A549 (cell line): Measurements from ENCODE around the gene PCDHGC4. TPM values are rescaled to one million over a fixed set of nuclear protein-coding genes. Genes with fewer than 3 reads are reported as not detected.

Experiments used
- ATAC-seq, 2 experiments: fragments of 200-7000 bp in 1 of 2; fragments of >200 bp in 1 of 2; cut with Nextera tagmentation in 1 of 2; cut with Tn5 transposase in 1 of 2; 3 replicates each; pipeline versions ENCODE4 v1.8.0 to v1.9.1; 2018 to 2020; ENCODE audit warnings: mild to moderate bottlenecking in 1 of 2, moderate library complexity in 1 of 2
- CTCF ChIA-PET: fragments of 300-600 bp; sonication (Branson Sonifier 250); formaldehyde crosslinking; extraction: SDS; loops from one replicate; lab custom pipeline; 2021; ENCODE audit warnings: antibody characterized with exemption, inconsistent platforms; lab: Yijun Ruan, JAX
- POLR2A ChIA-PET: fragments of 350-600 bp; formaldehyde crosslinking; extraction: SDS; loops from one replicate; lab custom pipeline; 2021; ENCODE audit warnings: antibody characterized with exemption, inconsistent platforms; lab: Yijun Ruan, JAX
- DNase-seq, 2 experiments: peaks; one replicate each; pipeline versions ENCODE4 v3.0.0 to v3.0.0-alpha.2; 2011 to 2016; ENCODE audit warnings: low read depth in 1 of 2, low spot score in 1 of 2
- FAIRE-seq: peaks from 2 replicates; lab custom pipeline; 2011; peaks lifted over from hg19 to GRCh38; lab: Jason Lieb, UNC
- H3K27ac ChIP-seq, 2 experiments: fragments of >200 bp; sonication (Bioruptor Twin); formaldehyde crosslinking; 3 replicates each; pipeline ENCODE4 v1.5.1; 2016 to 2017
- H3K4me1 ChIP-seq: fragments of >200 bp; sonication (Bioruptor Twin); formaldehyde crosslinking; 3 replicates; pipeline ENCODE4 v1.6.1; 2016
- H3K4me2 ChIP-seq: fragments of >200 bp; sonication (Bioruptor Twin); formaldehyde crosslinking; 3 replicates; pipeline ENCODE4 v1.6.1; 2016
- H3K4me3 ChIP-seq: fragments of >200 bp; sonication (Bioruptor Twin); formaldehyde crosslinking; 3 replicates; pipeline ENCODE4 v1.5.1; 2016
- H3K9me3 ChIP-seq: fragments of >200 bp; sonication (Bioruptor Twin); formaldehyde crosslinking; 3 replicates; pipeline ENCODE4 v1.6.1; 2016
- BHLHE40 ChIP-seq: IDR thresholded peaks from 2 replicates; pipeline ENCODE4 v1.6.1; 2012; ENCODE audit warnings: low read depth, low read length, inconsistent platforms
- EHF ChIP-seq: fragments of 250-450 bp; sonication (Bioruptor Pico); IDR thresholded peaks from 2 replicates; pipeline ENCODE4 v1.5.0; 2020; ENCODE audit warnings: mild to moderate bottlenecking
- HEYL ChIP-seq: fragments of 250-450 bp; sonication (Bioruptor Pico); IDR thresholded peaks from 2 replicates; pipeline ENCODE4 v1.8.0; 2021; ENCODE audit warnings: mild to moderate bottlenecking, moderate library complexity
- KDM1A ChIP-seq: fragments of 200-600 bp; sonication (generic); IDR thresholded peaks from 2 replicates; pipeline ENCODE4 v1.6.1; 2016; ENCODE audit warnings: low read depth, mild to moderate bottlenecking
- MYC ChIP-seq: IDR thresholded peaks from 2 replicates; pipeline ENCODE4 v1.6.1; 2012; ENCODE audit warnings: mild to moderate bottlenecking, inconsistent platforms, low read length, improper control_type of control experiment, borderline replicate concordance
- NPAS2 ChIP-seq: fragments of 250-450 bp; sonication (Bioruptor Pico); IDR thresholded peaks from 2 replicates; pipeline ENCODE4 v1.8.0; 2022; ENCODE audit warnings: mild to moderate bottlenecking, moderate library complexity, borderline replicate concordance
- RAD21 ChIP-seq, 2 experiments: fragments of >200 bp in 1 of 2; sonication (Bioruptor Twin) in 1 of 2; formaldehyde crosslinking in 1 of 2; IDR thresholded peaks in 1 of 2; conservative IDR thresholded peaks in 1 of 2; 2 replicates in 1 of 2; 3 replicates in 1 of 2; pipeline ENCODE4 v1.6.1; 2012 to 2018; ENCODE audit warnings: inconsistent platforms in 1 of 2
- RCOR1 ChIP-seq: fragments of 150-350 bp; IDR thresholded peaks from 2 replicates; pipeline ENCODE4 v1.6.1; 2014; ENCODE audit warnings: antibody characterized with exemption, low read length, low read depth
- RFX5 ChIP-seq: fragments of 450-650 bp; IDR thresholded peaks from 2 replicates; pipeline ENCODE4 v1.7.1; 2014; ENCODE audit warnings: antibody characterized with exemption, mild to moderate bottlenecking, moderate library complexity
- SMC3 ChIP-seq: fragments of >200 bp; sonication (Bioruptor Twin); formaldehyde crosslinking; IDR thresholded peaks from 3 replicates; pipeline ENCODE4 v1.6.1; 2018; ENCODE audit warnings: inconsistent platforms
- ZFP36 ChIP-seq: fragments of 450-650 bp; IDR thresholded peaks from 2 replicates; pipeline ENCODE4 v1.6.1; 2014; ENCODE audit warnings: borderline replicate concordance; ENCODE audit not compliant: partially characterized antibody
- ZSCAN20 ChIP-seq: fragments of 250-450 bp; sonication (Bioruptor Pico); IDR thresholded peaks from 2 replicates; pipeline ENCODE4 v1.8.0; 2022; ENCODE audit warnings: mild to moderate bottlenecking, moderate library complexity
- whole genome bisulfite sequencing: methylation state at CpG from one replicate; pipeline ENCODE4 v1.1.6; 2017; ENCODE audit errors: missing lambda C conversion rate; 5-methylcytosine and 5-hydroxymethylcytosine counted together
- polyA plus RNA-seq, 4 experiments: library from polyadenylated mRNA; depleted of rRNA in 3 of 4; stranded (reverse); fragments of >200 nt; fragmentation: RNase III in 1 of 4; extraction: RNeasy Plus Mini Kit Qiagen cat#74134 plus additional on column Dnase treatment in 1 of 4; gene quantifications; 2 replicates in 3 of 4; 3 replicates in 1 of 4; pipeline ENCODE4 v1.2.3, GENCODE V29; 2011 to 2017
- TF ChIP-seq, protein P1 (sequence below): fragments of >200 bp; sonication (Bioruptor Twin); formaldehyde crosslinking; IDR thresholded peaks from 2 replicates; pipeline ENCODE4 v1.6.1; 2016
- TF ChIP-seq, protein P2 (sequence below): fragments of 150-350 bp; IDR thresholded peaks from 2 replicates; pipeline ENCODE4 v1.6.1; 2014; ENCODE audit warnings: low read depth, mild to moderate bottlenecking, low read length
- TF ChIP-seq, protein P3 (sequence below): IDR thresholded peaks from 2 replicates; pipeline ENCODE4 v1.6.1; 2012; ENCODE audit warnings: low read depth, borderline replicate concordance
- TF ChIP-seq, protein P4 (sequence below): fragments of 250-450 bp; sonication (Bioruptor Pico); IDR thresholded peaks from 2 replicates; pipeline ENCODE4 v1.5.0; 2021; ENCODE audit warnings: mild to moderate bottlenecking, moderate library complexity, borderline replicate concordance

Gene PCDHGC4
- polyA plus RNA-seq, 2 of the 4 experiments (the other 2 are of a cell fraction): 0.06 TPM; not detected in 1

DNA sequence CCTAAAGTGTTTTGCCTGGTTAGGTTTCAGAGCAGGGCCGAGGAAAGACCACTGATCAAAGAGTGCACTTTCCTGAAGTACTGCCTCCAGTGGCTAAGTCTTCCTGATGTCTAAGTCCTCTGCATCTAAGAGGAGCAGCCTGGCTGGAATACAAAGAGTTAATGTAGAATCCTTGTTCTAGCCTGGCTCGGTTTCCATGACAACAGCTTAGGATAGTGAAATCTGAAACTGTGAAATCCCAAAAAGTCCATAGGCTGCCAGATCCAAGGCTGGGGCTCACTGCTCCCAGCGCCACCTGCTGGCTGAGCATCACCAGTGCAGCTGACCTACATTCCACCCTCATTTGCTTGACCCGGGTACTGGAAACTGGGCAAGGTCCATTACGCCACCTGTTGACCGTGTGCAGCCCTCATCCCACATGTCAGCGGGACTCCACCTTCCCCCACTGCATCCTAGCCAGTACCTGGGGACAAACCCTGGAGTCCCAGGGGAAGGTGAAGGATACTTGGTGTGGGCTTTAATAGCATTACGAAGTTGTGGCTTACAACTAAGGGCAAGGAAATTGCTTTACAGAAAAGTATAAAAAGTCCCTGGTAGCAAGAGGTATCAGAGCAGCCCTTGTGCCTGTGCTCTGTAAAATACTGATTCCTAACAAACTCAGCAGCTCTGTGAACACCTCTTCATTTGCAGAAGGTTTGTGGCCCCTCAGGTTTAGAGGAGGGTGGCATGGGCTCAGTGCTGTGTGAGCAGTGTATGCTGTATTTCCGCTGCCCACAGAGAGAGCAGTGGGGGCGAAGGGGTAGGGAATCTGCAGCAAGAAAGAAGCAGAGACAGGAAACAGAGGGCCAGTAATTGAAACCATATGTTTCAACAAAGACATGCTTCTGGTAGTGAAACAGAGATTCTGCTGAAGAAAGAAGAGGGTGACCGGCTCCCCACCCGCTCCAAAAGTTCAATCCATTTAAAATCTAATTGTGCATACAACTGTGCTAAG lies 40.1 kb downstream of the PCDHGC4 start (continued):
- peak; percentile 98 for TF ChIP-seq SMC3
- no peak for TF ChIP-seq NPAS2 (CRISPR knock-in tag)

DNA sequence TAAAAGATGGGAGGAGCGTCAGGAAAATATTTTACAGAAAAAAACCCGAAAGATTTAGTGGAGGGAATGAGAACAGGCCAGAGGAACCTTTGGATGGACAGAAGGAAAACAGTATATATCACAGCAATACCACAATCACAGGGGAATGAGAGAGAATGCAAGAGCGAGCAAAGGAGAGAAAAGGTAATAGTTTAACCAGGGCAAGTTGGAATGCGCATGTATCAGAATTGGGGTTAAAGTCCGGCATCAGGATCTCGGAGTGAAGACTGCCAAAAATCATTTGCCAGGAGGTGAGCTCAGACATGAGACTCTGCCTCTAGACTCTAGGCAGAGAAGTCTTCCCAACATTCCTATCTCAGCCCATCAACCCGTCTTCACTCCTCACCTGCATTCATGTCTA lies 40.8 kb downstream of the PCDHGC4 start:
- no peak overlapping the region for H3K4me3 ChIP-seq
- peaks cover 32% of the 10 kb centered on the region for H3K4me1 ChIP-seq
- no peak overlapping the region for H3K27ac ChIP-seq
- no peaks in the 10 kb centered on the region for H3K9me3 ChIP-seq
- TF ChIP-seq, protein P1, sequence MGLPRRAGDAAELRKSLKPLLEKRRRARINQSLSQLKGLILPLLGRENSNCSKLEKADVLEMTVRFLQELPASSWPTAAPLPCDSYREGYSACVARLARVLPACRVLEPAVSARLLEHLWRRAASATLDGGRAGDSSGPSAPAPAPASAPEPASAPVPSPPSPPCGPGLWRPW: no peak
- TF ChIP-seq MYC (no peak), HEYL (no peak), EHF (CRISPR knock-in tag) (no peak), ZFP36 (no peak), RCOR1 (no peak), KDM1A (no peak), ZSCAN20 (no peak), RAD21 (conservative IDR thresholded peaks at IDR 0.05 in 1 of 2, IDR thresholded peaks at IDR 0.05 in 1 of 2) (no peak), RFX5 (no peak), BHLHE40 (no peak)
- TF ChIP-seq, protein P2, sequence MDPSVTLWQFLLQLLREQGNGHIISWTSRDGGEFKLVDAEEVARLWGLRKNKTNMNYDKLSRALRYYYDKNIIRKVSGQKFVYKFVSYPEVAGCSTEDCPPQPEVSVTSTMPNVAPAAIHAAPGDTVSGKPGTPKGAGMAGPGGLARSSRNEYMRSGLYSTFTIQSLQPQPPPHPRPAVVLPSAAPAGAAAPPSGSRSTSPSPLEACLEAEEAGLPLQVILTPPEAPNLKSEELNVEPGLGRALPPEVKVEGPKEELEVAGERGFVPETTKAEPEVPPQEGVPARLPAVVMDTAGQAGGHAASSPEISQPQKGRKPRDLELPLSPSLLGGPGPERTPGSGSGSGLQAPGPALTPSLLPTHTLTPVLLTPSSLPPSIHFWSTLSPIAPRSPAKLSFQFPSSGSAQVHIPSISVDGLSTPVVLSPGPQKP: no peak
- TF ChIP-seq, protein P3, sequence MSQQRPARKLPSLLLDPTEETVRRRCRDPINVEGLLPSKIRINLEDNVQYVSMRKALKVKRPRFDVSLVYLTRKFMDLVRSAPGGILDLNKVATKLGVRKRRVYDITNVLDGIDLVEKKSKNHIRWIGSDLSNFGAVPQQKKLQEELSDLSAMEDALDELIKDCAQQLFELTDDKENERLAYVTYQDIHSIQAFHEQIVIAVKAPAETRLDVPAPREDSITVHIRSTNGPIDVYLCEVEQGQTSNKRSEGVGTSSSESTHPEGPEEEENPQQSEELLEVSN: no peak
- 71% methylated on average over 7 of the region's 7 CpGs for WGBS
- no peak overlapping the region; the same call in 2 of the 3 replicates for H3K4me2 ChIP-seq
- ChIA-PET CTCF (interaction anchor here (0.6 to 12.8 kb wide), 15 partner anchors 8 to 161 kb away, joined by 3 to 163 read pairs (median 8); partner anchors contain the start of genes DIAPH1, PCDHGA5, PCDHGA7 and PCDHGB3), POLR2A (no interaction called here)
- FAIRE-seq (no peak), ATAC-seq (no peak), DNase-seq (no peak)

DNA sequence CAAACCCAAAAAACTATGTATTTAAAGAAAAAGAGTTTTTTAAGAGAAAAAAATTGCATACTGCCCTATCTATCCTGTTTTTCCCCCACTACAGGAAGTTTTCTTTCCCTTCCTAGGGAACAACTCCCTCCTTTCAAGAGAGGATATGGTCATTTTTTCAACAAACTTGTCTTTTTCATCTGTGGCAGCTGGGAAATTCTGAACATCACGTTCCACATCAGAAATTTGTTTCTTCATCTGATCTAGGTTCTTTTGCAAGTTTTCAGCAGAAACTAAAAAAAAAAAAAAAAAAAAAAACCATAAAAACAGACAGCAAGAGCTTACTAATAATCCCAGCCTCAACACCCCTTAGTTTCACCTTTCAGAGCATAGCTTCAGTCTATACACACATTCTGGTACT lies 42.6 kb downstream of the PCDHGC4 start:
- no peak overlapping the region for H3K4me2 ChIP-seq
- TF ChIP-seq, protein P4, sequence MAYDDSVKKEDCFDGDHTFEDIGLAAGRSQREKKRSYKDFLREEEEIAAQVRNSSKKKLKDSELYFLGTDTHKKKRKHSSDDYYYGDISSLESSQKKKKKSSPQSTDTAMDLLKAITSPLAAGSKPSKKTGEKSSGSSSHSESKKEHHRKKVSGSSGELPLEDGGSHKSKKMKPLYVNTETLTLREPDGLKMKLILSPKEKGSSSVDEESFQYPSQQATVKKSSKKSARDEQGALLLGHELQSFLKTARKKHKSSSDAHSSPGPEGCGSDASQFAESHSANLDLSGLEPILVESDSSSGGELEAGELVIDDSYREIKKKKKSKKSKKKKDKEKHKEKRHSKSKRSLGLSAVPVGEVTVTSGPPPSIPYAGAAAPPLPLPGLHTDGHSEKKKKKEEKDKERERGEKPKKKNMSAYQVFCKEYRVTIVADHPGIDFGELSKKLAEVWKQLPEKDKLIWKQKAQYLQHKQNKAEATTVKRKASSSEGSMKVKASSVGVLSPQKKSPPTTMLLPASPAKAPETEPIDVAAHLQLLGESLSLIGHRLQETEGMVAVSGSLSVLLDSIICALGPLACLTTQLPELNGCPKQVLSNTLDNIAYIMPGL (CRISPR knock-in tag): no peak
- TF ChIP-seq EHF (CRISPR knock-in tag): no peak
- no peak overlapping the region for H3K4me3 ChIP-seq
- no peak overlapping the region for H3K27ac ChIP-seq
- no peak for ATAC-seq
- no peak for FAIRE-seq
- H3K4me1 ChIP-seq: peaks cover 16% of the 10 kb centered on the region; the same call in 2 of the 3 replicates
- POLR2A ChIA-PET: no interaction called here
- DNase-seq: no peak
- 89% methylated on average over 1 of the region's 1 CpG for WGBS
- CTCF ChIA-PET: interaction anchor here (0.9 to 12.8 kb wide), 8 partner anchors 19 to 433 kb away, joined by 3 to 163 read pairs (median 6); partner anchors contain the start of genes PCDHB11, PCDHB2, PCDHGA2 and PCDHGA7
- no peaks in the 10 kb centered on the region for H3K9me3 ChIP-seq
